HG03045 (cell line): Measurements from ENCODE around the gene RNF41.
"Not testable (repeated sequence)": the region's sequence is repeated elsewhere in the genome, so short reads cannot be mapped to it uniquely, and the experiment has no call there.

ENCODE experiments used
- ATAC-seq: cut with Tn5 transposase; IDR thresholded peaks from one replicate; pipeline ENCODE4 v1.9.1; 2021; ENCODE audit warnings: mild to moderate bottlenecking, moderate library complexity; ENCODE audit not compliant: unreplicated experiment

RNF41 gene

DNA sequence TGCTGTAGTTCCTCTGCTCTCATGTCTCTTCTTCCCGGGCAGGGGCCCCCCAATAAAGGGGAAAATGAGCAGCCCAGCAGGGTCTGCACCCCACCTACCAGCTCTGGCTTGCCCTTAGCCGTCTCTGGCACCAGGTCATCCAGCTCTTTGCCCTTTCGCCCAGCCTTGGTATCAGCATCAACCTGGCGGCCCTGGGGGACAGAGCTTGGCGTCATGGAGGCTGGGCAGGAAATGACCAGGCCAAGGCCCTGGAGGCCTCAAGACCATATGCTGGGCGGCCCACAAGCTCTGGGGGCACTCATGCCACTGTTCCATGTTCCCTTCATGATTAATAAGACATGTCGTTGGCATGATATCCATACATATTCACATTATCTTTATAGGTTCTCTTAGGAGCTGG lies 48.9 kb downstream of the RNF41 start:
- ATAC-seq: no peak

DNA sequence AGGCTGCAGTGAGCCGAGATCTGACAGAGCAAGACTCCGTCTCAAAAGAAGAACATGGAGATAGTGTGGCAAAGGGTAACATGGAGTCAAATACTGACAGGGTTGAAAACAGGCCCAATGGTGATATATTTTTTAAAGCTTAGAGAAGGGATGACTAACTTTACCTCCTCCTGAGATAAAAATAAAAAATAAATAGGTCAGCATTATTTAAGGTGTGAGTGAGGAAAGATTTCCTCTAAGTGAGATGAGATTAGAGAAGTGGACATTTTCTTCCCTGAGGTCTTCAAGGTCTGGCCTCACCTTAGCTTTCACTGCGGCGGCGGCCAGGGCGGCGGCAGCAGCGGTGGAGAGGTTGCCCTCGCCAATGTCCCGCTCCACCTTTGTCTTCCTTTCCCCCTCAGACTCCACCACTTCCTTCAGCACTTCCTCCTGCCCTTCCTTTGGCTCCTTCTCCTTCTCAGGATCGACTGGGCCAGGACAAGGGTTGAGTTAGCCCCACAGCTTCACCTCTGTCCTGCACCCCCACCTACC lies 52.4 kb downstream of the RNF41 start:
- no peak for ATAC-seq

DNA sequence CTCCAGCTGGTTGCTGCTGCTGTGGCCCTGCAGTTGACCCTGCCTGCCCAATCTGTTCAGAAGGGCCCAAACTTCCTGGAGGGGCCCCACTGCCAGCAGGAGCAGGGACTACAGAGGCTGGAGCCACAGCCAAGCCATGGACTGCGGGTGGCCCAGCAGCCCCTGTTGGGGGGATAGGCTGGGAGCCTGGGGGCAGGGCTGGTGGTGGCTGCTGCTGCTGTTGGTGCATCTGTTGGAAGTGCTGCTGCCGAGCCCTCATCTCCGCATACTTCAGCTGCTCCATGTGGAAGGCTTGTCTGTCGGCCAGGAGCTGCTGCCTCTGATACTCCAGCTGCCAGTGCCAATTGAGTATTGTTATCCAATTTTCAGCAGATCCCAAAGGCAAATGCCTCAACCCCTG lies 56.4 kb downstream of the RNF41 start:
- ATAC-seq: no peak

DNA sequence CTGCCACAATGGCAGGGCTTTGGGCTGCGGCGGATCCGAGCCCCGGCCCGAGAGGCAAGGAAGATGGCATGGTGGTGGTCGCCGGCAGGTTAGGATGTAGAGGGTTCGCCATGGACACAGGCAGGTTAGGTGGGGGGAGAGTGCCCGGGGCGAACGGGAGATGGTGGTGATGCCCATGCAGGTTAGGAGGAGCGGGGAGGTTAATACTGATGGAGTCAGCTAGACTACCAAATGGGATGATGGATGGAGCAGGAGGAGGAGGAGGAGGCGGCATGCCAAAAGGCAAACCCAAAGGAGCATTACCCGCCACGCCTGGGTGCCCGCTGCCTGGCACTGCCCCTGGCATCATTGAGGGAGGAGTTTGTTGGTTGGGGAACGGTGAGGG lies 57.4 kb downstream of the RNF41 start:
- no peak for ATAC-seq

DNA sequence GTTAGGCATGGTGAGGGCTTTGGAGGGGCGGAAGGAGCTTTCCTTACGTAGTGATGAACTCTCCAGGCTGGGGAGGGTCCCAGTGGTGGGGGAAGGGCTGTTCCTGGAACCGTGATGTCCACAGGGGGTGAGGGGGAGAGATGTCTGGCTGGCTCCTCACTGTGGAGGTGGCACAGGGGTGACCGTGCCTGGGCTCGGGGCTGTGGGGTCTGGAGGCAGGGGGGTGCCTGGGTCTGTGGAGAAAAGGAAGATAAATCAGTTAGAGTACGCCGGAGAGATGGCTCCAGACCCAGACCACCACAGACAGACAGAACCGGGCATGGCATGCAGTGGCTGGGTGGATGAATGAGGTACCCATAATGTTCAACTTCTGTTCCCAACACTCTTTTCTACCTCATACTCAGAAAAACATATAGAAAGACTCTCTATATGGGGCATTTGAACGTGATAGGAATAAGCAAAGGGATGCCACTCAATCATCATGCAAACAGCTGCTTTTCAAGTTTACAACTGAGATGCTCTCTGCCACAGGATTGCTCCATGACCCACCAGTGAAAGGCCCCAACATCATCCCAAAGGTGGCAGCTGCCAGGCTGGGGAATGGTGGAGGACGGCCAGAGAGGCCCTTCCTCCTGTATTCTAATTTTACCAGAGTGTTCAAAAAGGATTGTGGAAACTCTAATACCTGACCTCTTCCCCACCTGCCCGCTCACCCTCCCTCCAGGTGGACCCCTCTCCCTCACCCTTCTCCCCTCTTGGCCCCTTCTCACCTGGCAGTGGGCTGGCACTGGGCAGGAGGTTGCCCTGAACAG lies 58.0 kb downstream of the RNF41 start:
- no peak for ATAC-seq

DNA sequence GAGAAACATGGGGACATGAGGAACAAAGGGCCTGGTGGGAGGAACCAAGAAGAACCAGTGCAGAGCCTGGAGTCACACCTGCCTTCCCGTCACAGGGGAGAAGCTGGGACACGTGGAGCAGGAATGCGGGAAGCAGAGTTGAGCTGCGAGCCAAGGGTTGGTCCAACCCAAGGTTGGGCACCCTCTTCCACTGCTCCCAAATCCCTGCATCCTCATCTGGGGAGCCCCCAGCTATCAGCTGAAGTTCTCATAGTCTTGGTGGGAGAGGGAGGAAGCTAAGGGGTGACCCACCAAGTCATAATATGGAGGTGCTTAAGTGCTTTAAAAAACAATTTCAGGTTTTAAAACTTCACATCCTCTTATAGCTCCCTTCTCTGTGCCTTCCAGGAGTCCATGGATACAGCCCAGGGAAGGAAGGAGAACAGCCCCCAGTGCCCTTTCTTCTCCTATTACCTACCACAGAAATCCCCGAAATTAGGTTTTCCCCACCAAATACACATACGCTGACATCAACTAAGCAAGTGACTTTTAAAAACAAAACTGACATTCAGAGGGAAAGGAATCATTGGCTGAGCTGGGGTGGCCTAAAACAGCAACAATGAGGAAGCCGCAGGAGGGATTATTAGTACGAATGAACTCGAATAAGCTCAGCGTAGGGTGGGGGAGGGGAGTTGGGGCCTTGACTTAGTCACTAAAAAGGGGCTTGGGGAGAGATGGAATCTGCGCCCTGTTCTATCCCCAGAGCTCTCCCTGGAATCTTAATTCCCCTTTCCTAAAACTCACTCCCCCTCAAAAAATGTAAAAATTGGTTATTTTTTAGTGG lies 59.0 kb downstream of the RNF41 start:
- ATAC-seq: no peak

DNA sequence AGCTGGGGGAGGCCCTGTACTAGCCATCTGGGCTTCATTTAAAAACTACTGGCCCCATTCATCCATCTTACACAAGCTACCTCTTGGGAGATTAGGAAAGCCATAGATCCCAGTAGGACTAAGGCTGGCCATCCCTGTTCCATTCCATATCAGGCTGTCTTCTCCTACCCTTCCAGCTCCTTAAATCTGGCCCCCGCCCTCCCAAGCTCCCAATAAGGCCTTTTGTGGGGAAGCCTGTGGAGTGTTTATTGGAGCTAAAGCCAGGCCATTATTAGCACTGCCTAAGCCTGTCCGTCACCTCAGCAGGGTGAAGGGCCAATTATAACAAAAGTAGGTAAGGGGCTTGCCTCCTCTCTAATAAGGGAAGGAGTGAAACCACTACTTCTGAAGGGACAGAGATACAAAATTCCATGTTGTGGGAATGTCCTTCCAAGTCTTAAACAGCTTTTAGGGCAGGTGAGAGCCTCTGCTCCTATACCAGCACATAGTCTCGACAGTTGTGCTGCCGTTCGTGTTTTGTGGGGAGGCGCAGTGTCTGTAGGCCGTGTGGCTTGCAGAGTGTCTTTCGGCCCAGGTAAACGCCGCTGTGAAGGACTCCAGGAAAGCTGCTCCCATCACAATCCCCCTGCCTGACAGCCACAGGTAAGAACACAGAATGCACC lies 59.9 kb downstream of the RNF41 start:
- ATAC-seq: no peak

DNA sequence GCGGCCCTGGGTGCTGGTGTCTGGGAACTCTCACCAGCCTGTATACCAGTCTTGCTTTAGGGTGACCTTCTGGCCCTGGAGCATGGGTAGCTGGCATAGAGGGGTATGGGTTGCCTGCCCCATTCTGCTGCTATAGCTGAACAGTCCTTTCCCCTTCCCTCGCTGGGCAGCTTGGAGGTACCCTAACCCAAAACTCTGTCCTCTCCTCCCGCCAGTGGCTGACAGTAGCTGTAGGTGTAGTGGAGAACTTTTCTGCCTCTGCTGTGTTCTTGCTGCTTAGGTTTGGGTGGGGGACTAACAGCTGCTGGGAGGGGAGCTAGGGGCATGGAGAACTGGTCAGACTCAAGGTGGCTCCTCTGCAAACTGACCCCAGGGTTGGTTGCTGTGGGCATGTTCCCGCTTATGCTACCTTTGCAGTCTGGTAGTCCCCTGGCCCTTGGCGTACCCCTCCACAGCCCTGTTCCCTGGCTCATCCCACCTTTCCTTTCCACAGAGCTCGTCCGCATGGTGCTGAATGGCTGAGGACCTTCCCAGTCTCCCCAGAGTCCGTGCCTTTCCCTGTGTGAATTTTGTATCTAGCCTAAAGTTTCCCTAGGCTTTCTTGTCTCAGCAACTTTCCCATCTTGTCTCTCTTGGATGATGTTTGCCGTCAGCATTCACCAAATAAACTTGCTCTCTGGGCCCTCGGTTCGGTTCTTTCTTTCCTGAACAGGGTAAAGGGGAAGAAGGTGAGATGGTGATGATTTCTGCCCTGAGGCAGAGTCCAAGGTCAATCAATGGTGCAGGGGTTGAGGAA lies 60.6 kb downstream of the RNF41 start:
- ATAC-seq: no peak

- no peak for ATAC-seq
These were observed 61.4 kb downstream of the RNF41 start for GRCh38 chr12:56160193-56160763.

- no peak for ATAC-seq
These were observed 62.1 kb downstream of the RNF41 start for GRCh38 chr12:56159482-56160192.

- ATAC-seq: no peak
These were observed 62.7 kb downstream of the RNF41 start for GRCh38 chr12:56158926-56159461.

DNA sequence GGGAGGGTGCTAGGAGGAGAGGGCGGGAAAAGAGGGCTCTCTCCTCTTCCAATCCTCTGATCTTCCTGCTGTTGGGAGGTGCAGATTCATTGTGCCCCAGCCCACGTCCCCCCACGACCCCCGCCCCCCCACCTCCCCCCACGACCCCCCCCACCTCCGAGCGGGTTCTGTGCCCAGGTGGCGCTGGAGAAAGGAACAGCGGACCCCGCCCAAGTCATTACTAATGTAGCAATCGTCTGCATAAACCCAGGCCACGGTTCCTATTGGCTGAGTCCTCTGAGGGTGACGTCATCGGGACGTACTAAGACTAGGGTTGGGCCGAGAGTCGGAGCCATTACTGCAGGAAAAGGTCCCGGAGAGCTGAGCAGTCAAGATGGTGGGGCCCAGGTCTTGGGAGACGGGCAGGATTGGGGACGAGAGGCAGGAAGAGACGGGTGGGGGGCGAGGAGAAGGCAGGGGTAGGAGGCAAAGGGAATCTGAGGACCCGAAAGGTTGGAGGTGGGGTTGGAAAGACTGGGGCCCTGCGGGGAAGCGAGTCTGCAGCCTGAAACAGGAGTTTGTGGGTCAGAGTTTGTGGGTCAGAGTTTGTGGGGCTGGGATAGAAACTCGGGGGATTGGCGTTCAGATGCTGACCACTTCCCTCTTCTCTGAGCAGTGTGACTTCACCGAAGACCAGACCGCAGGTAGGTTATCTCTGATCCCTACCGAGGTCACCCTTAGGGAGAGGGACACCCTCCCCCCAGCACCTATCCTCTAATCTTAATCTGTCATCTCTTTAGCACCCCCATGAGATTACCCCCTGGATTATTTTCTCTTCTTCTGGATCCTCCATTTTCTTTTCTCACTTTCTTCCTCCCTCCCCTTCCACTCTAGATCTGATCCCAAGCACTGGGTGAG lies 63.4 kb downstream of the RNF41 start, which contains the start of gene MYL6:
MYL6 (plus strand) TSS at position 331 of the 897 bp plus-strand sequence; CDS start at position 374, 43 bp downstream.
- peak; percentile 81 for ATAC-seq

GRCh38 chr12:56157201-56158028 lies 64.3 kb downstream of the RNF41 start:
- peak; percentile 23 for ATAC-seq

GRCh38 chr12:56156464-56157200 lies 65.1 kb downstream of the RNF41 start:
- not testable (repeated sequence) for ATAC-seq

DNA sequence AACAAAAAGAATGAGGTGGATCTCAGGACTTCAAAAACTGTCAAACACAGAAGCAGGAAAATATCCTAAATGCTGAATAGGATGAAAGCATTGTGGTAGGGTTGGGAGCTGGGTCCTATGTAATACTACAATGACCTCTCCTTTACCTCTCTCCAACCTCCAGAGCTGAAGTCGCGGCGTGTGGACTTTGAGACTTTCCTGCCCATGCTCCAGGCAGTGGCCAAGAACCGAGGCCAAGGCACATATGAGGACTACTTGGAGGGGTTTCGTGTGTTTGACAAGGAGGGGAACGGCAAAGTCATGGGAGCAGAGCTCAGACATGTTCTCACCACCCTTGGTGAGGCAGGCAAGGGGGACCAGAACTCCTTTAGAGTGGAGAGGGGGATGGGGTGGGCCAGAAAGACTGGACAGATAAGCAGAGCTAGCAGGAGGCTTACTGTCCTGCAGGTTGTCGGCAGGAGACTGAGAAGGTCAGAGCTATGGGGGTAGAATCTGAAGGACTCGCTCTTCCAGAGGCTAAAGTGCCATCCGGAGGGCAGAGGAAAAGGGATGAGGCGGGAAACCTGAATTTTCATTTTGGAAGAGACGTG lies 66.4 kb downstream of the RNF41 start:
- ATAC-seq: no peak

DNA sequence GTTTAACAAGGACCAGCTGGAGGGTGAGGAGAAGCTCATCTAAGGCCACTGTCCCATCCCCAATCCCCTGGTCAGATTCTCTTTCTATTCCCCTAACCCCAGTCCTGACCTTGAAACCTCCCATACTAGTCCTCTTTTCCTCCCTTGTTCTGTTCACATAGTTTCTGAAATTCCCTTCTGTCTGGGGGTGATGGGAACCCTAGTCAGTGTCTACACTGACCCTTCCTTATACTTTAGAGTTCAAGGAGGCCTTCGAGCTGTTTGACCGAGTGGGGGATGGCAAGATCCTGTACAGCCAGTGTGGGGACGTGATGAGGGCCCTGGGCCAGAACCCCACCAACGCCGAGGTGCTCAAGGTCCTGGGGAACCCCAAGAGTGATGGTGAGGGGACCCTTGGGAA lies 66.9 kb downstream of the RNF41 start:
- no peak for ATAC-seq
